GM12874 (cell line): ENCODE measurements around the gene GRM5.

Experiments used
- TF ChIP-seq, protein P1 (sequence below): IDR thresholded peaks from 2 replicates; pipeline ENCODE4 v1.5.1; 2011; ENCODE audit warnings: low read depth, mild to moderate bottlenecking, control low read depth, low read length, moderate library complexity; ENCODE audit not compliant: insufficient read depth

The GRM5 gene

DNA sequence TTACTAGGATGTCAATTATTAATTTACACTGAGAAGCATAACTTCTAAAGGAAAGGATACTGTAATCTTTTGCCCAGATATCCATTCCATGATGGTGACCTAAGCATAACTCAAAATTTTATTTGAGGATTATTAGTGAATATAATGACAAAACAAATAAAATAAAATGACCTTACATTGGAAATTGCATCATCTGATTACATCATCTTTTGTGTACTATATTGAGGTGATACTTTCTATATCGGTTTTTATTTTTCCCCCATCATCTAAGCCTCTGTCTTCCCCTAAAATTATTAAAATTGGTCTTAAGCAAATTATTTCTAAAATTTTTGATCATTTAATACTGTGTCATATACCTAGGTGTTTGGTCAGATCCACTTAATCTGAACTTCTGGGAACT, 578.1 kb downstream of the GRM5 start:
- TF ChIP-seq, protein P1, sequence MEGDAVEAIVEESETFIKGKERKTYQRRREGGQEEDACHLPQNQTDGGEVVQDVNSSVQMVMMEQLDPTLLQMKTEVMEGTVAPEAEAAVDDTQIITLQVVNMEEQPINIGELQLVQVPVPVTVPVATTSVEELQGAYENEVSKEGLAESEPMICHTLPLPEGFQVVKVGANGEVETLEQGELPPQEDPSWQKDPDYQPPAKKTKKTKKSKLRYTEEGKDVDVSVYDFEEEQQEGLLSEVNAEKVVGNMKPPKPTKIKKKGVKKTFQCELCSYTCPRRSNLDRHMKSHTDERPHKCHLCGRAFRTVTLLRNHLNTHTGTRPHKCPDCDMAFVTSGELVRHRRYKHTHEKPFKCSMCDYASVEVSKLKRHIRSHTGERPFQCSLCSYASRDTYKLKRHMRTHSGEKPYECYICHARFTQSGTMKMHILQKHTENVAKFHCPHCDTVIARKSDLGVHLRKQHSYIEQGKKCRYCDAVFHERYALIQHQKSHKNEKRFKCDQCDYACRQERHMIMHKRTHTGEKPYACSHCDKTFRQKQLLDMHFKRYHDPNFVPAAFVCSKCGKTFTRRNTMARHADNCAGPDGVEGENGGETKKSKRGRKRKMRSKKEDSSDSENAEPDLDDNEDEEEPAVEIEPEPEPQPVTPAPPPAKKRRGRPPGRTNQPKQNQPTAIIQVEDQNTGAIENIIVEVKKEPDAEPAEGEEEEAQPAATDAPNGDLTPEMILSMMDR: no peak

DNA sequence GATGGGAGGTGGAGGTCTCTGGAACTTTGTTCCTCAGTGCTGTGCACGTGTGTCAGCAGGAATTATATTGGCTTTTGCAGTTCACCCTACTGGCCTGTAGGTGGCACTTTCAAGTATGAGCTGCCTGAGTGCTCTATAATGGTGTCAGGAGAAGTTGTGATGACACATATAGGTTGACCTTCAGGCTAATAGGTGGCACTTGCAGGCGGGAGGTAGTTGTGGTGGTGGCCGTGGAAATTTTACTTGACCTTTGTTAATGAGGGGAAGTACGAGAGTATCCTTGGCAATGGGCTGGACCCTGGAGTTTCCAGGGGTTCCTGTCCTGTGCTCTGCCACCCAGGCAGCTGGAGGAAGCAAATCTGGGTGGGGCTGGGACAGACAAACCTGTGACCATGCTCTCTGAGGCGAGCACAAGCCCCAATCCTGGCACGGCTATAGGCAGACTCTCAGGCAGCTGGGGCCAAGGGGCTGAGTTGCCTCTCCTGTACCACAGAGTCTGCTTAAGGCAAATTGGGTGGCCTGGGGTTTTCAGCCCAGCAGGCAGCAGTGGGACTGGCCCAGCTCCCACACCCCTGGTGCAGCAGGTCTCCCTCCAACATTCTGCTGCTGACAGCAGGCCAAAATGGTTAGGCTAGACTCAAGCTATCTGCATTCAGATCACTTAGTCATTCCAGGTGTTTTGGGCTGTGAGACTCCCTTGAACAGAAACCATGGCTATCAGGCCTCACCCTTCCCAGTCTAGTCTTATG, 580.7 kb downstream of the GRM5 start:
- TF ChIP-seq, protein P1: peak; percentile 81

DNA sequence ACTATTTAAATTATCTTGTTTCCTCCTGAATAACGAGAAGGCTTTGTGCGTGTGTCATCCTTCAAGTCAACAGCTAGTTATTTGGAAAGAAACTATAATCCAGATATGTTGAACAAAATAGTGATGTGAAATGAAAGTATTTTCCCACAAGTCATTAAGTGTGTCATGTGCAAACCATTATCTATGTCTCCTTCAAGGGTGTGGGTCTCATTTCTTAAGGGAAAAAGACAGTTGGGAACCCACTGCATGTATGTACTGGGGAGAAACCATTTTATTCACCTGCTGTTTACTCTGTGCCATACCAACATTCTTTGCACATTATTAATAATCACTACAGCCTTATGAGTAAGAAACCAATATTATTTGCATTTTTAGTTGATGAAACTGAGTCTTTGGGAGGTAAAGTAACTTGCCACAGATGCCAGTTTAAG, 582.9 kb downstream of the GRM5 start:
- TF ChIP-seq, protein P1: no peak

DNA sequence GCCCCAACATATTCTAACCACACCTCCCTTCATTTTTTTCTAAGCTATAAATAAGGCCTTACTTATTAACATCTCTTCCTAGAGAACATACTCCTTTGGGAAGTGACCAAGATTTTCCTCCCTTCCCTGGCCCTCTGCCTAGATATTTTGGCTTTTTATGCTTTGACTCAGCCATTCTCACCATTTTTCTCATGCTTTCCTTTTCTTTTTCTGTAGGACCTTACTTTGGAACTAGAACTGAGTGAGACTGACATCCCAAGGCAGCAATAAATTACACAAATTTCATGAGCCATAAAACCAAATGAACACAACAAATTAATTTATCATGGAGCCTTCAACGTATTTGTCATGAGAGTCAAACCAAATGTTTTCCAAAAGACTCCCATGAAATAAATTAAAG, 585.6 kb downstream of the GRM5 start:
- TF ChIP-seq, protein P1: no peak

DNA sequence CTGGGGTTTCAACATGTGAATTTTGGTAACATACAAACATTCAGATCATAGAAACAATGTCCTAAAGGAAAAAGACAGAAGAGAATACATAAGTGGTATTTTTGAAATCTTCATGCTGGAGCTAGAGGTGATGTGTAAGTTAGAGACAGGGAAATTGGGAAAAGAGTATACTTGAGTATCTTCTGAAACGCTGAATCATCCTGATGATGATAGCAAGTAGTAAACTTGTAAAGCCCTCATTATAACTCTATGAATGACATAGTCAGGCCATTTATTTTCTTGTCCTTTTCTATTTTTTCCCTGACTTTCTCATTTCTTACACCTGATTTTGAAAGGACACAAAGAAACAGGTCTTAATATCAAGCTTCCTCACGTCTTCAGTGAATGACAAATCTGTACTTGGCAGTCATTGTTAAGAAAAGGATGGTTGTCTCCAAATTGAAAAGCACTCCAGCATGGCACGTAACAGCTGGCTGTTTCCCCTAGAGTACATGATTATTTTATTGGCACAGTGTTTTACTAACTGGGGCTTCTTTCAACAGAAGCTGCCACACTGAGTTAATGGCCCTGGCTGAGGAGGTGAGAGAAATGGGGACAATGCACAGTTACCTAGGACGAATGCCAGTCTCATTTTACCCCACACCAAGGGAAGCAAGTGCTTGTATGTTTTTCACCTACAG, 587.5 kb downstream of the GRM5 start:
- TF ChIP-seq, protein P1: no peak

DNA sequence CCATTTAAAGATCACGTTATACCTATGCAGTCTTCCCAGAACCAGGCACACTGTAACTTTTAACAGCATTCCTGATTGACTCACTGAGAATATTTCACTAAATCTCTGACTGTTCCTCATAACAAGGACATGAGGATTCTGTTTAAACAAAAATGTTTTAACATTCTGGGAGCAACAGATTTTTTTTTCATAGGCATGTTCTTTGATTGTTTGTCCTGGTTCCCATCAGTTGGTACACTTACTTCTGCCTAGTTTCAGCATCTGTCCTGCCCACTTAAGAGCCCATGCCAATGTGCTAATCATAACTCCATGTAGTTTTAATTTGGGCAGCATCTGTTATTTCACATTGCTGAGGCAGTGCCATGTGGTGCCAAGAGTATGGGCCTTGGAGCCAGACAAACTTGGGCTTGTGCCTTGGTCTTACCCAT, 589.8 kb downstream of the GRM5 start:
- TF ChIP-seq, protein P1: no peak

DNA sequence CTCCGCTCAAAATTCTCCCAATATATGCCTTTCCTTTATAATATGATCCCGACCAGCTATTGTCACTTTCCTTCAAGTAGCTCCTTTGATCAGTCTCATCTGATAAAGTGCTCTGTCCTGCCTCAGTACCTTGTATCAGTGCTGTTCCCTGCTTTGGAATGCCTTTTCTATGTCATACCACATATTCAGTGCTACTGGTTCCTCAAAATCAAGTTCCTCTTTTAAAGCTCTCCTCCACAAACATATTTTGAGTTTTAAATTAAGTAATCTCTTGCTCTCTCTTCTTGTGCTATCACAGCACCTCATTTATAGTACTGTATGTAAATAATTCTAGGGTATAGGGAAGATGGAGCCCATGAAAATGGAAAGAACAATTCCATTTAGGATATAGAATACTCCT, 591.1 kb downstream of the GRM5 start:
- TF ChIP-seq, protein P1: no peak
